GM19023 (cell line): ENCODE measurements around the gene ZNF18.
A peak's percentile ranks its signal among the peaks of the same experiment; 100 is the strongest.

Experiments
- ATAC-seq: cut with Tn5 transposase; IDR thresholded peaks from one replicate; pipeline ENCODE4 v1.9.1; 2021; ENCODE audit warnings: mild to moderate bottlenecking, moderate library complexity; ENCODE audit not compliant: unreplicated experiment

ZNF18 gene, protein sequence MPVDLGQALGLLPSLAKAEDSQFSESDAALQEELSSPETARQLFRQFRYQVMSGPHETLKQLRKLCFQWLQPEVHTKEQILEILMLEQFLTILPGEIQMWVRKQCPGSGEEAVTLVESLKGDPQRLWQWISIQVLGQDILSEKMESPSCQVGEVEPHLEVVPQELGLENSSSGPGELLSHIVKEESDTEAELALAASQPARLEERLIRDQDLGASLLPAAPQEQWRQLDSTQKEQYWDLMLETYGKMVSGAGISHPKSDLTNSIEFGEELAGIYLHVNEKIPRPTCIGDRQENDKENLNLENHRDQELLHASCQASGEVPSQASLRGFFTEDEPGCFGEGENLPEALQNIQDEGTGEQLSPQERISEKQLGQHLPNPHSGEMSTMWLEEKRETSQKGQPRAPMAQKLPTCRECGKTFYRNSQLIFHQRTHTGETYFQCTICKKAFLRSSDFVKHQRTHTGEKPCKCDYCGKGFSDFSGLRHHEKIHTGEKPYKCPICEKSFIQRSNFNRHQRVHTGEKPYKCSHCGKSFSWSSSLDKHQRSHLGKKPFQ

GRCh38 chr17:11997147-11997971, at the start of gene ZNF18:
ZNF18 (minus strand) TSS chr17:11997475; CDS start chr17:11992829, 4,646 bp downstream.
- peak; percentile 95 for ATAC-seq

GRCh38 chr17:12046786-12047185, 49.5 kb upstream of the ZNF18 start:
- ATAC-seq, result no peak

GRCh38 chr17:12043702-12044101, 46.4 kb upstream of the ZNF18 start:
- no peak for ATAC-seq

- no peak for ATAC-seq
Measured at GRCh38 chr17:12041312-12041711, 44.0 kb upstream of the ZNF18 start.

DNA sequence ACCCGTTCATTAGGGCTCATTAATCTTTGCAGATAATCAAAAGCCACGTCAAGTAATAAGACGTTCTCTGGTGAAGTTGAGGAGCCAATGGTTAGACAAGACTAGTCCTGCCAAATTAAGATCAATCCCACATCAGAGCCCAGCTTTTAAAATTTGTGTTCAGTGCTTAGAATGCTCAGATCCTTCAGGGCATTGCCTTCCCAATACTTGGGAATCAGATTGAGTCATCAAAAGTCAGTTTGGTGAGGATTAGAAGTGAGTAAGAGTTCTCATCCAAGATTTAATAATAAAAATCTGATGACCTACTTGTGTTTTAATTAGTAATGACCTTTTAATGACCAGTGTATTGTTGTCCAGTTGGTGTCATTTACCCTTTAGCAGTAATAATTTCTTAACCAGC, 43.2 kb upstream of the ZNF18 start:
- ATAC-seq, result no peak

- ATAC-seq, result no peak
Measured at GRCh38 chr17:12037970-12038369, 40.7 kb upstream of the ZNF18 start.

GRCh38 chr17:12035673-12036072, 38.4 kb upstream of the ZNF18 start:
- ATAC-seq, result no peak

DNA sequence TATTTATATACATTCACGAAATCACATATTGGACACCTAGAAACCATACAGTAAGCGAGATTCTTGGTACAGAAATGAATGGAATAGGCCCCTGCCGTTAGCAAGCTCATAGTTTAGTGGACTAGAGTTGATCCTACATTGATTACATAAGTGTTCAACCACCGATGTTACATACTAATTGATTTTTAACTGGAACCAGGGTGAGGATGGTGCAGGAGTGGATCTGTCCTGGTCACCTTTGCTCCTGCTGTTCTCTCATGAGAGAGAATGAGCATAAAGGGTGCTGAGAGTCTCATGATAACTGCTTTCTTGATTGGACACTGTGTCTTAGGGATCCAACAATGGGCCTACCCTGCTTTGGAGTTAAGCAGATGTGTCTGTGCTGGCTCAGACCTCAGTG, 37.3 kb upstream of the ZNF18 start:
- ATAC-seq, result no peak

DNA sequence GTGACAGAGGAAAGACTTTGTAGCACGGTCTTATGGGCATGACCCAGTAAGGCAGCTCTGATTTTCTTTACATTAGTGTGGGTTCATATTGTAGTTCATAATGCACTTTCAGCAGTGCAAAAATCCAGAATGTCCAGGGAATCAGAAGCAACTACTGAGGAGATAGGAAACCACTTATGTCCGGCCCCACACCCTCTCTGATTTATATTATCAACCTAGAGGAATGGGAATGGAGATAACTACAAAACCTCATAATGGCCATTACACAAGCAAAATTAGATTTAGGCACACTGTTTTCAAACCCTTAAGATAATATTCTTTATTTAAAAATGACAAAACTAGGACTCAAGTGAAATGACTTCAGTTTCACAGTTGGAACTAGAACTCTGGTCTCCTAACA, 31.3 kb upstream of the ZNF18 start:
- no peak for ATAC-seq

- ATAC-seq, result no peak
Measured at GRCh38 chr17:12027658-12028057, 30.4 kb upstream of the ZNF18 start.

DNA sequence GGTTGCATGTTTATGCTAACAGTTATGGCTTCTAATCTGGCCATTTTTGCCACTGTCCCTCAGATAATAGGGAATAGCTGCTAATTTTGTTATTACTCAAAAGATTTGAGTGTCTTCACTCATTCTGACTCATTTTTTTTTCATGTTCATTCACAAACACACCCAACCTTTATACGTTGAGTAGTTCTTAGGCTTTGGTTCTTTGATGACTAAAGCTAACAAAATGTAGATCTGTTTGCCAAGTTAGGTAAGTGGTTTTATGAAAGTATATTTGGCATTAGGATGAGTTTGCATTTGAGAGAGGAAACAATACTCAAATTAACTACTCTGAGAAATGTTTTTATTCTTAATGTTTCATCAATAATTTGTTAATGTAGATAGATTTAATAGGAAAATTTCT, 27.1 kb upstream of the ZNF18 start:
- no peak for ATAC-seq

DNA sequence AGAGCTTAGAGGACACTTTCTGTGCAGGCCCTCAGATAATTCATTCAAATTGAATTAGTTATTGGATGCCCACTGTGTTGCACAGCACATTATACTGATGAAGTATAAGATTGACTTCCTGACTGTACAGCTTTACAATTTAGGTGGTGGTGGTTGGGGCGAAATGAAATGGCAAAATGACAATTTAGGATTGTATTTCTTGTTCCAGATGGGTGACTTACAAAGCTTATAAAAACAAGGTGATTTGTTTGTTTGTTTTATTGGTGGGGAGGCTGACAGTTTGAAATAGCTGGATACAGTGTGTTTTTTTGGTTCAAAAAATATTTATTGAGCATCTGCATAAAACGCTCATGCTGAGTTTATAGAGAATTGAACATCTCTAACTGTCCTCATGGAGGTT, 25.0 kb upstream of the ZNF18 start:
- no peak for ATAC-seq

- ATAC-seq, result no peak
Measured at GRCh38 chr17:12021623-12022140, 24.4 kb upstream of the ZNF18 start.

DNA sequence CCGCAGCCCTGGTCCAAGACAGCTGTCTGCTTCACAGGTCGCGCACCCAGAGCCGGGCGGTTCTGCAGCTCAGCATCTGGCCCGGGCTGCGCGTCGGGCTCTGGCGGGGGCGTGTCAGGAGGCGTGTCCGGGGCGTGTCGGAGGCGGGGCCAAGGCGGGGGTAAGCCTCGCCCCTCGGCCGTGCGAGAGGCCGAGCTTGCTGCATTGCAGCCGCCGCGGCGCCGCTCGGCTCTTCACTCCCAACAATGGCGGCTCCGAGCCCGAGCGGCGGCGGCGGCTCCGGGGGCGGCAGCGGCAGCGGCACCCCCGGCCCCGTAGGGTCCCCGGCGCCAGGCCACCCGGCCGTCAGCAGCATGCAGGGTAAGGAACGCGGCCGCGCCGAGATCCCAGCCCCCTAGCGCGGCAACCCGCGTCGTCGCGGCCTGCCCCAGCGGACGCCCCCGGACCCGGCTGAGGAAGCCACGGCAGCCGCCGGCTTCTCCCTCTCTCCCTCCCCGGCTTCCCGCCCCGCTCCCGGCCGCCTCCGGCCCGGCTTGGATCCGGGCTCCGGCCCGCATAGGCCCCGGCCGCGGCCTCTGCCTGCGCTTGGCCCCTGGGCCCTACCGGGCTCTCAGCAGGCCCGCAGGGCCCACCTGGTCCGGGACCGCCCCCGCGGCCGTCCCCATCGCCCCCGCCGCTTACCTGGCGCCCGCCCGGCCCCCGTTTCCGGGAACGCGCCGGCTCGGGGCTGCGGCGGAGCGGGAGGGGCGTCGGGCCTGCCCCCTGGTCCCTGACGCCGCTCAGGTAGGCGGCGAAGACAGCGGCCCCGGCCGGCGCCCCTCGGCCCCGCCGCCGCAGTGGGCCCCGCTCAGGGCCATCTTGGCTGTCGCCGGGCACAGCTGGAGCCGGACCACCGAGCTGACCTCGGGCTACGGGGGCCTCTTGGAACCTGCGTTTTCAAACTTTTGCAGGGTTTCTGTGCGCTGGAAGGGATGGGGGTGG, 23.7 kb upstream of the ZNF18 start, which contains the start of gene MAP2K4:
Gene MAP2K4, plus strand, starts transcription at position 236 of the 981 bp plus-strand sequence. Its CDS starts 10 bp downstream, at position 246.
- ATAC-seq, result peak; percentile 94

DNA sequence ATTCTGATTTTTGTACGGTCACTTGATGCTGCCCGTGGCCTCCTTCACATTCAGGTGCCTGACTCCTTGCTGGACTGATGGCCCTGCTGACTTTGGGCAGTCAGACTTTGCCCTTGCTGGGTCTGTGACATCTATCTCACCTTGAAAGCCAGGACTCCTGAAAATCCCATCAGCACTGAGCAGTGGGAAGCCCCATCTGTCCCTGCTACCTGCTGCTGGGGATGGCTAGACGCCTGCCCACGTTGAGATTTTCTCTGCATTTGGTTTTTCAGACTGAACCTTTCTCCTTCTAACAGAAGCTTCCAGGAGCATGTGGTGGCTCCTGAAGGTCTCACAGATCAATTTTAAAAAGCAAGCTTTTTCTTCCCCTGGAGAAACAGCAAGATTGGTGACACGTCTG, 10.2 kb upstream of the ZNF18 start:
- no peak for ATAC-seq

GRCh38 chr17:11999696-12000095, 2.4 kb upstream of the ZNF18 start:
- no peak for ATAC-seq

- ATAC-seq, result no peak
Measured at GRCh38 chr17:11997972-11998233, 628 bp upstream of the ZNF18 start.

- ATAC-seq, result peak; percentile 32
Measured at GRCh38 chr17:11996722-11997146, 541 bp downstream of the ZNF18 start.

DNA sequence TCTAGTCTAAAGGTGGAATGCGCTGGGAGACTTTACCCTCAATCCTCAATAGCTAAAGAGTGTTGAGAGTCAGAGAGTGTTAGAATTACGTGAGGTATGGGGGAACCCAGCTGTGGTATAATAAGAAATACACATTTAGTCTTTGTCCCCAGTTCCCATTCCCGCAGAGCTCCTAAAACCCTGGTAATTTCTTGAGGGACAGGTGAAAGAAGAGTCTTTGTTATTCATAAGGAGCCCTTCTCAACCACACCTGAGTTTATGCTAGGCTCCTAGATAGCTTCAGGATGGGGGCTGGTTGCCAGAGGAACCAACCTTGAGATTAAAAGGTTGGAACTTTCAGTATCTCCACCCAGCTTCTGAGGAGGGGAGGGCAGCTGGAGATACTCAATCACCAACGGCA, 5.8 kb downstream of the ZNF18 start:
- no peak for ATAC-seq

DNA sequence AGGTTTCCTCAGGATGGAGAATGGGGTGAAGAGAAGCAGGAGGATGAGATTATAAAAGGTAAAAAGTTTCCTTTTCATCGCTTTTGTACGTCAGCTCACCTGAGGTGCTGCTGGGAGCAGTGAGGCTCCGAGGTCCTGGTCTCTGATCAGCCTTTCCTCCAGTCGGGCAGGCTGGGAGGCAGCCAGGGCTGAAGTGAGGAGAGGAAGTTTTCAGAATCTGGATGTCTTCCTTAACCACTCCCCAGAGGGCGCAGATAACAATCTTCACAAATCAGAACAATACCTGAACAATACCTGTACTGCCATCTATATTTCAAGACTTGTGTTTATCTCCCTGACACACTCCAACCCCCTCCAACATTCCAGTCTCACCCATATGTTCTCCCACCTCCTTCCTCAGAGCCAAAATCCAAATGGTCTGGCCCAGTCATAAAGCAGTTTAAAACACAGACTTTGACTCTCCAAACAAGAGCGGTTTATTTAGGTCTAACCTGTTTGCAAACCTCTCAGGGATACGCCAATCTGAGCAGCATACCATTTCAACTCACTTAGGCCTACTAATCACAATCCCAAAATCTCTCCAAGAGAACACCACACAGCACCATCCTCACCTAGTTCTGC, 6.8 kb downstream of the ZNF18 start:
- no peak for ATAC-seq
